Measurements from ENCODE around the gene ZFYVE28.

Gene ZFYVE28

DNA sequence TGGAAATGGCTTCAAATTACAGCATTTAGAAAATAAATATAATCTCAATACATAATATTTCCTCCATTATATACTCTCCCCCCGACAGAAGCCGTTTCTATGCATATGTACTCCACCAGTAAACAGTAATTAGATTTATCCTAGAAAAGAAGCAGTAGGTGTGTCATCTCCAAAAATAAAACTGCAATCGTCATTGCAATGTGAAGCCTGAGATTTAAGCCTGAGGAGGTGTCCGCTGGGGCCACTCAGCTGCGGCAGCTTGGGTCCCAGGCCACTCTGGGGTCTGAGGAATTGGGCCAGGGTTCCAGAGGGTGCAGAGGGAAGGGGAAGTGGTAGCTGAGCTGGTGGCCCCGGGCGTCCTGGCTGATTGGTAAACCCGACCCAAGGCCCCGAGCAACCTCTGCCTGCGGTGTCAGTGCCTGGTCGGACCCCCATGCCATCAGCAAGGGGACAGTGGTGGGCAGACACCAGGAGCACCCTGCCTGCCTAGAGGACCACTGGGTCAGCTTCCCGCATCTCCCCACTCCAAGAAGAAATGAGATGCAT is 148.8 kb downstream of the ZFYVE28 start:
- H3K9me3 ChIP-seq (replicated peaks; ENCODE audit: low read length): no peaks in the 10 kb centered on the region
- H3K9ac ChIP-seq (ENCODE audit: low read depth, low read length): no peak overlapping the region
- H3K4me1 ChIP-seq (ENCODE audit: control insufficient read depth, insufficient read depth, low read length): peaks cover 19% of the 10 kb centered on the region
- no peaks in the 10 kb centered on the region for H3K36me3 ChIP-seq (ENCODE audit: insufficient read depth, low read length)
- H3K4me3 ChIP-seq (ENCODE audit: low read length): no peak overlapping the region
- no peaks in the 10 kb centered on the region for H3K27me3 ChIP-seq (ENCODE audit: control insufficient read depth, insufficient read depth, low read length)
- H3K4me2 ChIP-seq (ENCODE audit: low read length): no peak overlapping the region

DNA sequence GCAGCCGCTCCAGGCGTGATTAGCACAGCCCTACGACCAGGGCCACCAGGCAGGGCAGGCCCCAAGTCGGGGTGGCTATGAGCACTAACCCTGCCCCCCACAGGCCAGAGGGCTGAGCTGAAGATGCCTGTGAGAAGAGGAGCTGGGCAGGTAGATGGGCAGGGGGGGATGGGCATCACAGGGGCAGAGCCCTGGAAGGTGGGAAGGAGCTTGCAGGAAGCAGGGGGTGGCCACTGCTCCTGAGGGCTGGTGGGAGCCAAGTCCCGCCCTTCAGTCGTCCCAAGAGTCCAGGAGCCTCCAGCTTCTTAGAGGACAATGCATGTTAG is 149.3 kb downstream of the ZFYVE28 start:
- no peak overlapping the region for H3K9ac ChIP-seq (ENCODE audit: low read depth, low read length)

DNA sequence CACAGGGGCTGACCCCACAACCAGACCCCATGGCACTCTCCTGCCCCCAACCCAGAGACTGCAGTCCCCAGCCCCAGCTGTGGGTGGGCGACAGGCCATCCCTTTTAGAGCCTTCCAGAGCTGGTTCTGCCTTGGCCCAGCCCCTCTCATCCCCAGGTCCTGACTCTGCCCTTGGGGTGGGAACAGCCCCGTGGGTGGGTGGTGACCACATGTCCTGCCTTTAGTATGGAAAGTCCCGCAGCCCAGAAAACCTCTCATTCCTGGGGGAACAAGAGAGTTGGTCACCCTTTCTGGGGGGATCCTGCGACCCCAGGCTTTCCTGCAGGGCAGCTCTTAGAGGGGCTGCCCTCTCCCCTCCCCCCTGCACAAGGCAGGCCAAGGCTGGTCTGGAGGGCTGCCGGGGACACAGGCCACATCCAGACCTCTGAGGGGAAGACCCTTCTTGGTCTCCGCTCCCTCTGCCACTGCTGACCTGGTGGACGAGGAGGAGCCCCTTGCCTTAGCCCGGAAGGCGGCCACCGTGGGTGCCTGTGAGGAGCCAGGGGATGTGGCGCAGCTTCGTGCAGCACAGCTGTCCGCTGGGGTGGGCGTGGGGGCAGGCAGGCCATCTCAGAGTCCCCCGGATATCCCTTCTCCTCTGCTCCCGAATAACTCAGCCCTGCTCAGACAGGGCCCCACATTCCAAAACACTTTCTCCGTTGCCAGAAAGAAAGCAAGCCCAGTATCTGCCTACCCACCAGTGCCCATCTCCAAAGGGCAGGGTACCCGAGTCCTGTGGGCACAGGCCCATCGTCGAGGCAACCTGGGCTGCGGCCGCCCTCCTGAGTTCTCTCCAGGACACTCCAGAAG is 149.9 kb downstream of the ZFYVE28 start:
- no peak overlapping the region for H3K4me3 ChIP-seq (ENCODE audit: low read length)
- no peaks in the 10 kb centered on the region for H3K36me3 ChIP-seq (ENCODE audit: insufficient read depth, low read length)
- no peaks in the 10 kb centered on the region for H3K9me3 ChIP-seq (replicated peaks; ENCODE audit: low read length)
- no peak overlapping the region for H3K9ac ChIP-seq (ENCODE audit: low read depth, low read length)
- peaks cover 19% of the 10 kb centered on the region for H3K4me1 ChIP-seq (ENCODE audit: control insufficient read depth, insufficient read depth, low read length)
- H3K27me3 ChIP-seq (ENCODE audit: control insufficient read depth, insufficient read depth, low read length): no peaks in the 10 kb centered on the region
- no peak overlapping the region for H3K4me2 ChIP-seq (ENCODE audit: low read length)

More for the DNA sequence above, 149.3 kb downstream of the ZFYVE28 start:
- H3K27me3 ChIP-seq (ENCODE audit: control insufficient read depth, insufficient read depth, low read length): no peaks in the 10 kb centered on the region
- H3K9me3 ChIP-seq (replicated peaks; ENCODE audit: low read length): no peaks in the 10 kb centered on the region
- peaks cover 19% of the 10 kb centered on the region for H3K4me1 ChIP-seq (ENCODE audit: control insufficient read depth, insufficient read depth, low read length)
- H3K4me3 ChIP-seq (ENCODE audit: low read length): no peak overlapping the region
- no peaks in the 10 kb centered on the region for H3K36me3 ChIP-seq (ENCODE audit: insufficient read depth, low read length)
- no peak overlapping the region for H3K4me2 ChIP-seq (ENCODE audit: low read length)

DNA sequence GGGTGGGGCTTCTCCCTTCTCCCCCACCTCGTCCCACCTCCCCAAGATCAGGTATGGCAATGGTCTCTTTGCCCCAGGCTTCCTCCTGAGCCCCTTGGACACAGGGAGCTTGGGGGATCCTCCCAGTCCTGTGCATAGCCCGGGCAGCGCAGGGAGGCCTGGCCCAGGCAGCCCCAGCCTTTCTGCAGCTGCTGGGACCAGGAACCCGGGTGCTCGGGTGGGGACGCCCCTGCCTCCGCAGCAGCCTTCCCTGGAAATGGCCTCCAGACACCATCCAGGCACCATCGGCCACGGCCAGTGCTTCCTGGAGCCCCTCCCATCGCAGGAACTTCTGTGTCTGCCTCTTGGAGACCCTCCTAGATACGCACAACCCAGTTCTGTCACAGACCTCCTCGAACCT is 150.6 kb downstream of the ZFYVE28 start:
- no peaks in the 10 kb centered on the region for H3K36me3 ChIP-seq (ENCODE audit: insufficient read depth, low read length)
- no peak overlapping the region for H3K4me3 ChIP-seq (ENCODE audit: low read length)
- no peak overlapping the region for H3K4me2 ChIP-seq (ENCODE audit: low read length)
- H3K4me1 ChIP-seq (ENCODE audit: control insufficient read depth, insufficient read depth, low read length): peaks cover 21% of the 10 kb centered on the region
- H3K9me3 ChIP-seq (replicated peaks; ENCODE audit: low read length): no peaks in the 10 kb centered on the region
- H3K27me3 ChIP-seq (ENCODE audit: control insufficient read depth, insufficient read depth, low read length): no peaks in the 10 kb centered on the region
- H3K9ac ChIP-seq (ENCODE audit: low read depth, low read length): no peak overlapping the region

DNA sequence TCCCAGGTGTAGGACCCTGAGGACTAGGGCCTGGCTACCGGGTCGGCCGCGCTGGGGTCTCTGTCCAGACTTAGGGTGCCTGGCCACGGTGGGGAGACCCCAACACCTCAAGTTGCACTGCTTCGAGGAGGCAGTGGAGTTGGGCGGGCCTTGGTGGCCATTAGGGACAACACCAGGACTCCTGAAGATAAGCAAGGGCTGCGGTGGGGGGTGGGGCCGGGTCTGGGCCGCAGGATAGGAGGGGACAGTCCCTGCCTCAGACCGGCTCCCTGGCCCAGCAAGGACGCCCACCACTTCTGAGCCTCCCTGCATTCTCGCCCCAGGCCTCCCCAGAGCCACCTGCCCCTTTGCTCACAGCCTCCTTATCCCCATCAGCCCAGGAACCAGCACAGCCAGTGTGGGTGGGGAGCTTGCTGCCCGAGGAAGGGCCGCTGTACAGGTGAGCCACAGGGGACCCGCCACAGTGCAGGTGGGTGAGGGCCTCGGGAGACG is 151.1 kb downstream of the ZFYVE28 start:
- H3K27me3 ChIP-seq (ENCODE audit: control insufficient read depth, insufficient read depth, low read length): no peaks in the 10 kb centered on the region
- no peak overlapping the region for H3K4me3 ChIP-seq (ENCODE audit: low read length)
- H3K4me1 ChIP-seq (ENCODE audit: control insufficient read depth, insufficient read depth, low read length): peaks cover 24% of the 10 kb centered on the region
- H3K4me2 ChIP-seq (ENCODE audit: low read length): no peak overlapping the region
- H3K36me3 ChIP-seq (ENCODE audit: insufficient read depth, low read length): no peaks in the 10 kb centered on the region
- H3K9ac ChIP-seq (ENCODE audit: low read depth, low read length): no peak overlapping the region
- H3K9me3 ChIP-seq (replicated peaks; ENCODE audit: low read length): no peaks in the 10 kb centered on the region

DNA sequence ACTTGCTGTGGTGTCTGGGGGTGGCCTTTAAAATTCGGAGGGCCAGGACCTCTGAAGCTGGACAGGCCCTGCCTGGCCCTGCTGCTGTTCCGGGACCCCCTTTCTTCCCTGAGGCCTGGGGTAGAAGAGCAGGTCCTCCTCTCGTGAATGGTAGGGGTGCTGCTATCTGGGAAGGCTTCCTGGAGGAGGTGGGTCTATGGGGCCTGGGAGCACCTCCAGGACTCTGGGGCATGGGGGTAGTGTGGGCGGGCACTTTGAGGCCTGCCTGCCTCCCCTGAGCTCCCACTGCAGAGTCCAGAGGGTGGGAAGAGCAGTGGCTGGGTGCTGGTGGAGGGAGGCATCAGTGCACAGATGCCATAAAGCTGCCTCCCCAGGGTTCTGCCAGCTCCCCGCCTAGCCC is 151.6 kb downstream of the ZFYVE28 start:
- Histone ChIP-seq H3K4me3 (ENCODE audit: low read length) (no peak overlapping the region), H3K9ac (ENCODE audit: low read depth, low read length) (peak overlapping the region; percentile 41), H3K27me3 (ENCODE audit: control insufficient read depth, insufficient read depth, low read length) (no peaks in the 10 kb centered on the region), H3K4me1 (ENCODE audit: control insufficient read depth, insufficient read depth, low read length) (peaks cover 24% of the 10 kb centered on the region), H3K36me3 (ENCODE audit: insufficient read depth, low read length) (no peaks in the 10 kb centered on the region), H3K4me2 (ENCODE audit: low read length) (no peak overlapping the region), H3K9me3 (replicated peaks; ENCODE audit: low read length) (no peaks in the 10 kb centered on the region)

DNA sequence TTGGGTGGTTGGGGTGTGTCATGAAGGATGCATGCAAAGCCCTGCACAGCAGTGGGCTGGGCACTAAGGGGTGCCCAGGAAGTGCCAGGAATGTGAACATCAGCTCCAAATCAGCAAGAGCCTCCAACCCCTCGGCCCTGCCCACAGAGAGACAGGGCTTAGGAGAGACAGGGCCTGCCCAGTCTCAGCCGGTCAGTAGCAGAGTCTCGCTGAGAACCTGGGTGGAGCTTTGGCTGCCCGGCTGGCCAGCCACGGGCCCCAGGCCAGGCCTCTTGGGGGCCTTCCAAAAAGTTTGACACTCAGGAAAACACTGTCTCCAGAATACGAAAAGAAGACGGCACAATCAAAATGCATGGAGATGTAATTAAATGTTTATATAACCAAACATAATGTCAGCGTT is 152.3 kb downstream of the ZFYVE28 start:
- Histone ChIP-seq H3K9me3 (replicated peaks; ENCODE audit: low read length) (no peaks in the 10 kb centered on the region), H3K4me3 (ENCODE audit: low read length) (no peak overlapping the region), H3K36me3 (ENCODE audit: insufficient read depth, low read length) (no peaks in the 10 kb centered on the region), H3K4me2 (ENCODE audit: low read length) (peak overlapping the region; percentile 11), H3K27me3 (ENCODE audit: control insufficient read depth, insufficient read depth, low read length) (no peaks in the 10 kb centered on the region), H3K4me1 (ENCODE audit: control insufficient read depth, insufficient read depth, low read length) (peaks cover 24% of the 10 kb centered on the region), H3K9ac (ENCODE audit: low read depth, low read length) (peak overlapping the region; percentile 41)

DNA sequence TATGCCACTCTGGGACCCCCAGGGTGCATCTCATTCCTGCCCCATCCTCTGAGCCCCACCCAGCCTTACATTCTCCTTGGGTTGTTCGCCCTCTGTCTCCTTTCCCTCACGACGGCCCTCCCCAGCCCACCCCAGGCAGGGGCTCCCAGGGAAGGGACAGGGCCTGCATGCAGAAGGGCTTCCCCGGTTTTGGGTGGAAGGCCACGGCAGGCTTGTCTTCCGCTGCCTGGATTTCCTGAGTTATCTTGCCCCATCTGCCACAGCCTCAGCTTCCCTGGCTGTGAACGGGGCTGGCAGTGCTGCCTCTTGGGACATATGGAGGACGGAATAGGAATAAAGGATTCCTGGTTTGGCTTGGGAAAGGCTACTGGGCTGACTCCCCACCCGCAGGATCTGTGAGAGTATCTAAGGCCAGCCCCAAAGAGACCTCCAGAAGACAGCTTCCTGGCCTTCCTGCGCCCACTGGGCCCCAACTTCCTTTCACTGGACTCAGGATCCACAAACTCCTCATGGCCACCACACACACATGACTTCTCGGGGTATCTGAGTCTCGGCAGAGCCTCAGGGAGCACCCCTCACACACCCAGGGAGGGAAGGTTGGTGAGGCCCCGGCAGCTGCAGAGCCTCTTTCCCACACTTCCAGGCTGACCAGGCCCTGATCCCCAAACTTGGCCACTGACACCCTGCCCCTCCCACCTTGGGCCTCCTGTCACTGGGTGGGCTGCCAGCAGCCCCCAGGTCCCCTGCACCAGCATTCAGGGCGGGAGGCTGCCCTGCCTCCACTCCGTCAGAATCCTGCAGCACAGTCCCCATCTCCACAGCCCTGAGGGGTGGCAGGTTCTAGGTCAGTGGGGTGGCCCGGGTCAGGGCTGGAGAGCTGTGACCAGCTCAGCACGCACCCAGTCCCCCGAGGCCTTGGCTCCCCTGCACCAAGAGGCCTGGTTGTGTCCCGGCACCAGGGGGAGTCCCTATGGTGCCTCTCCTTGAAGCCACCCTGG is 153.0 kb downstream of the ZFYVE28 start:
- no peak overlapping the region for H3K9ac ChIP-seq (ENCODE audit: low read depth, low read length)
- H3K9me3 ChIP-seq (replicated peaks; ENCODE audit: low read length): no peaks in the 10 kb centered on the region
- H3K36me3 ChIP-seq (ENCODE audit: insufficient read depth, low read length): peaks cover 3% of the 10 kb centered on the region
- H3K27me3 ChIP-seq (ENCODE audit: control insufficient read depth, insufficient read depth, low read length): no peaks in the 10 kb centered on the region
- H3K4me2 ChIP-seq (ENCODE audit: low read length): peak overlapping the region; percentile 11
- H3K4me1 ChIP-seq (ENCODE audit: control insufficient read depth, insufficient read depth, low read length): peaks cover 27% of the 10 kb centered on the region
- no peak overlapping the region for H3K4me3 ChIP-seq (ENCODE audit: low read length)

DNA sequence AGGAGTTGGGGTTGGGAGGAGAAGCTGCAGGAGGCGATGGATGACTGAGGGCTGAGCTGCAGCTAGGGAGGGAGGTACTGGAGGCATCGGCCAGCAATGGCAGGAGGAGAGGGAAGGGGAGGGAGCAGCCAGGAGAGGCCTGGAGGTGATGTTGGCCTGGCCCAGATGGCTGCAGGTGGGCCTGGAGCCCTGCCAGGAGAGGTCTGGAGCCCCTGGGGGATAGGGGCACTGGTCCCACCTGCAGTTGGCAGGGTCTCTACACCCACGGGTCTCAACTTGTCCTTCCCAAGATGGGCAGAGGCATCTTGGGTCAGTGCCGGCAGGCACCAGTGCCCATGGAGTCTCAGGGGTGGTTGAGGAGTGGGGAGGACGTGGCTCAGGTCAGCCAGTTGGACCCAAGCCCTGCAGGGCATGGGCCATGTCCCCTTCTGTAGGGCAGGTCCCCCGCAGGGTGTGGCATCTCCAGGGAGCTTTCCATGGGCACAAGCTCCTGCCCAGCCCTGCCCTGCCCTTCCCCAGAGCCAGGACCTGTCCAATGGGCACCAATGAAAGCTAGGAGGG is 153.9 kb downstream of the ZFYVE28 start:
- Histone ChIP-seq H3K4me1 (ENCODE audit: control insufficient read depth, insufficient read depth, low read length) (peaks cover 36% of the 10 kb centered on the region), H3K9ac (ENCODE audit: low read depth, low read length) (no peak overlapping the region), H3K36me3 (ENCODE audit: insufficient read depth, low read length) (peaks cover 11% of the 10 kb centered on the region)

DNA sequence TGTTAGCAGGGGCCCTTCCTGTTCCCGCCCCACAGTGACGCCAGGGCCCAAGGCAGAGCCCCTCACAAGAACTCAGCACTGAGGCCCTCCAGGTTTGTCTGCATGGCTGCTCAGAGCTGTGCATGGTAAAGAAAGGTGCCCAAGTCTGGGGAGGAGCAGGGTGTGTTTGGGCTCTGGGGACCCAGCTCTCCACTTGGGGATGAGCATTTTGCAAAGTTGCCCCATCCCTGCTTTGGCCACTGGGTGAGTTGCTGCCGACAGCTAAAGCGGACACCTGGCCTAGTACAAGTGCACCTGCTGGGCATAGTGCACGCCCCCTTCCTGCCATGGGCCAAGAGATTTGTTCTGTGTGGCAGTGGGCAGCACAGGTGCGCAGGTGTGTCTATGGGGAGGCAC is 154.5 kb downstream of the ZFYVE28 start:
- Histone ChIP-seq H3K27me3 (ENCODE audit: control insufficient read depth, insufficient read depth, low read length) (no peaks in the 10 kb centered on the region), H3K9me3 (replicated peaks; ENCODE audit: low read length) (no peaks in the 10 kb centered on the region), H3K4me3 (ENCODE audit: low read length) (no peak overlapping the region), H3K4me1 (ENCODE audit: control insufficient read depth, insufficient read depth, low read length) (peaks cover 42% of the 10 kb centered on the region), H3K36me3 (ENCODE audit: insufficient read depth, low read length) (peaks cover 11% of the 10 kb centered on the region), H3K9ac (ENCODE audit: low read depth, low read length) (no peak overlapping the region), H3K4me2 (ENCODE audit: low read length) (no peak overlapping the region)

More for the DNA sequence above, 153.9 kb downstream of the ZFYVE28 start:
- H3K27me3 ChIP-seq (ENCODE audit: control insufficient read depth, insufficient read depth, low read length): no peaks in the 10 kb centered on the region
- no peak overlapping the region for H3K4me3 ChIP-seq (ENCODE audit: low read length)
- no peaks in the 10 kb centered on the region for H3K9me3 ChIP-seq (replicated peaks; ENCODE audit: low read length)
- no peak overlapping the region for H3K4me2 ChIP-seq (ENCODE audit: low read length)

DNA sequence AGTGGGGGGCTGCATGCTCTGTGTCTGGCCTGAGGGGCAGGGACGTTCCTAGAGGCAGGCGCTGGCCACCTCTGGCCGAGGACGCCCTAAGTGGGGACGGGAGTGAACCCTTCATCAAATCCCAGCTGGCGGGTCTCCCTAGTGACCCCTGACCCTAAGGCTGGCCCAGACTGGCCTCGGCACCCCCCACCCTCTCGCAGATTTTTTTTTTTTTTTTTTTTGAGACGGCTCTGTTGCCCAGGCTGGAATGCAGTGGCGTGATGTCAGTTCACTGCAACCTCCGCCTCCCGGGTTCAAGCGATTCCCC is 155.5 kb downstream of the ZFYVE28 start:
- Histone ChIP-seq H3K9ac (ENCODE audit: low read depth, low read length) (peak overlapping the region; percentile 89), H3K4me3 (ENCODE audit: low read length) (peak overlapping the region; percentile 79), H3K36me3 (ENCODE audit: insufficient read depth, low read length) (peaks cover 22% of the 10 kb centered on the region), H3K4me1 (ENCODE audit: control insufficient read depth, insufficient read depth, low read length) (peaks cover 52% of the 10 kb centered on the region), H3K9me3 (replicated peaks; ENCODE audit: low read length) (no peaks in the 10 kb centered on the region), H3K27me3 (ENCODE audit: control insufficient read depth, insufficient read depth, low read length) (no peaks in the 10 kb centered on the region), H3K4me2 (ENCODE audit: low read length) (peak overlapping the region; percentile 89)

Data from skeletal muscle satellite cell (primary cell).